Ishikawa (cell line): Measurements from ENCODE around the gene INTU.

Experiments used
- CEBPB ChIP-seq: IDR thresholded peaks from 2 replicates; pipeline ENCODE4 v1.6.1; 2012
- CREB1 ChIP-seq: IDR thresholded peaks from 2 replicates; pipeline ENCODE4 v1.6.1; 2012; ENCODE audit warnings: low read depth
- EGR1 ChIP-seq: IDR thresholded peaks from 2 replicates; pipeline ENCODE4 v1.6.1; 2012
- EP300 ChIP-seq: IDR thresholded peaks from 2 replicates; pipeline ENCODE4 v1.6.1; 2012; ENCODE audit warnings: borderline replicate concordance
- FOXM1 ChIP-seq: IDR thresholded peaks from 2 replicates; pipeline ENCODE4 v1.6.1; 2012; ENCODE audit warnings: low read depth, borderline replicate concordance
- NFIC ChIP-seq: IDR thresholded peaks from 2 replicates; pipeline ENCODE4 v1.6.1; 2012
- RAD21 ChIP-seq: IDR thresholded peaks from 2 replicates; pipeline ENCODE4 v1.6.1; 2012; ENCODE audit warnings: low read depth
- TAF1 ChIP-seq: IDR thresholded peaks from 2 replicates; pipeline ENCODE4 v1.6.1; 2012; ENCODE audit warnings: low read depth, mild to moderate bottlenecking
- TCF12 ChIP-seq: IDR thresholded peaks from 2 replicates; pipeline ENCODE4 v1.6.1; 2012; ENCODE audit warnings: low read depth
- TEAD4 ChIP-seq: IDR thresholded peaks from 2 replicates; pipeline ENCODE4 v1.6.1; 2012
- USF1 ChIP-seq: IDR thresholded peaks from 2 replicates; pipeline ENCODE4 v1.6.1; 2012
- YY1 ChIP-seq: IDR thresholded peaks from 2 replicates; pipeline ENCODE4 v1.6.1; 2012; ENCODE audit warnings: low read depth
- ZBTB7A ChIP-seq: IDR thresholded peaks from 2 replicates; pipeline ENCODE4 v1.6.1; 2012; ENCODE audit warnings: low read depth
- TF ChIP-seq, protein P1 (sequence below): IDR thresholded peaks from 2 replicates; pipeline ENCODE4 v1.6.1; 2012
- TF ChIP-seq, protein P2 (sequence below): IDR thresholded peaks from 2 replicates; pipeline ENCODE4 v1.6.1; 2012; ENCODE audit warnings: low read depth, mild to moderate bottlenecking

Gene INTU

DNA sequence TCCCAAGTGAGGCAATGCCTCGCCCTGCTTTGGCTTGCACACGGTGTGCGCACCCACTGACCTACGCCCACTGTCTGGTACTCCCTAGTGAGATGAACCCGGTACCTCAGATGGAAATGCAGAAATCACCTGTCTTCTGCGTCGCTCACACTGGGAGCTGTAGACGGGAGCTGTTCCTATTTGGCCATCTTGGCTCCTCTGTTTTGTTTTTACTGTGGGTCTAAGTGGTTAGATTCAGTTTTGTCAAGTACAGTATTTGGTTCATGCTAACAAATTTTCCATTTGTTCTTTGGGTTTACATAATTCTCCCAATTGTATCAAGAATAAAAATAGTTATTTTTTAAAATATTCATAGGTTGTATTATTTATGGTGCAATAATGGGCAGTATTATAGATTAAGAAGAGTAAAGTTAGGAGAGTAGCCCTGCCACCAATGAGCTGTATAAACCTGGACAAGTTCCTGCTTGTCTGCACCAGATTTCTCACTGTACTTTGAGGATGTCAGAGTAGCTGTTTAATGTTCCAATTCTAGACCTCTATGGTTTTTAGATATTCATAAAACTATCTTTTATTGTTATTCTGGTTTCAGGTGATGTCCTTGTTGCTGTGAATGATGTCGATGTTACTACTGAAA, 23.4 kb downstream of the INTU start:
- TF ChIP-seq YY1 (no peak), CEBPB (no peak), RAD21 (no peak), TAF1 (no peak), CREB1 (no peak), TCF12 (no peak), FOXM1 (no peak)
- TF ChIP-seq, protein P1, sequence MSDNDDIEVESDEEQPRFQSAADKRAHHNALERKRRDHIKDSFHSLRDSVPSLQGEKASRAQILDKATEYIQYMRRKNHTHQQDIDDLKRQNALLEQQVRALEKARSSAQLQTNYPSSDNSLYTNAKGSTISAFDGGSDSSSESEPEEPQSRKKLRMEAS: no peak
- TF ChIP-seq, protein P2, sequence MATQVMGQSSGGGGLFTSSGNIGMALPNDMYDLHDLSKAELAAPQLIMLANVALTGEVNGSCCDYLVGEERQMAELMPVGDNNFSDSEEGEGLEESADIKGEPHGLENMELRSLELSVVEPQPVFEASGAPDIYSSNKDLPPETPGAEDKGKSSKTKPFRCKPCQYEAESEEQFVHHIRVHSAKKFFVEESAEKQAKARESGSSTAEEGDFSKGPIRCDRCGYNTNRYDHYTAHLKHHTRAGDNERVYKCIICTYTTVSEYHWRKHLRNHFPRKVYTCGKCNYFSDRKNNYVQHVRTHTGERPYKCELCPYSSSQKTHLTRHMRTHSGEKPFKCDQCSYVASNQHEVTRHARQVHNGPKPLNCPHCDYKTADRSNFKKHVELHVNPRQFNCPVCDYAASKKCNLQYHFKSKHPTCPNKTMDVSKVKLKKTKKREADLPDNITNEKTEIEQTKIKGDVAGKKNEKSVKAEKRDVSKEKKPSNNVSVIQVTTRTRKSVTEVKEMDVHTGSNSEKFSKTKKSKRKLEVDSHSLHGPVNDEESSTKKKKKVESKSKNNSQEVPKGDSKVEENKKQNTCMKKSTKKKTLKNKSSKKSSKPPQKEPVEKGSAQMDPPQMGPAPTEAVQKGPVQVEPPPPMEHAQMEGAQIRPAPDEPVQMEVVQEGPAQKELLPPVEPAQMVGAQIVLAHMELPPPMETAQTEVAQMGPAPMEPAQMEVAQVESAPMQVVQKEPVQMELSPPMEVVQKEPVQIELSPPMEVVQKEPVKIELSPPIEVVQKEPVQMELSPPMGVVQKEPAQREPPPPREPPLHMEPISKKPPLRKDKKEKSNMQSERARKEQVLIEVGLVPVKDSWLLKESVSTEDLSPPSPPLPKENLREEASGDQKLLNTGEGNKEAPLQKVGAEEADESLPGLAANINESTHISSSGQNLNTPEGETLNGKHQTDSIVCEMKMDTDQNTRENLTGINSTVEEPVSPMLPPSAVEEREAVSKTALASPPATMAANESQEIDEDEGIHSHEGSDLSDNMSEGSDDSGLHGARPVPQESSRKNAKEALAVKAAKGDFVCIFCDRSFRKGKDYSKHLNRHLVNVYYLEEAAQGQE: no peak

DNA sequence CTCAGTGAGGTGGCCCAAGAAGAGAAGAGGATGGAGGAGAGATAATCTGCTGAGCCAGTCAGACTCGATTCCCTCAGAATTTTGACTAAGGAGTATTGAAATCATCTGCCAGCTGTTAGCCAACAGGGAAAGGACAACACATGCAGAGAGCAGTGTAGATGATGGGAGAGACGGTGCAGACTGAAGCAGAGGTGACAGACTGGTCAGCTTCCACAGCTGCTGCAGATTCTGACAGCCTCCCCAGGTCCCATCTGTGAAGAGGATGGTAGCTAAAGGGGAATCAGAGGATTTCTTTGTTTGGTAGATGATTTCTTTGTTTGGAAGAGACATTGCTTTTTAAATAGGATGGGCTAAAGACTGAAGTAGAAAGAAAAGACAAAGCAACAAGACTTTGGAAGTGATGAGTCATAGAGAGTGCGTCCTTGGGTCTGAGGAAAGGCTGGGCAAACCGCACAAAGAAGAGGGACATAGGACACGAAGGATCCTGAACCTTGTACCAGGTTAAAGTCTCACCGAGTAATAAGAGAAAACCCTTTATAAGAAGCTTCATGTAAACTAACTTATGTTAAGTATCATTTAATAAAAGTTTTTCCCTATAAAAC, 27.6 kb downstream of the INTU start:
- no peak for TF ChIP-seq RAD21
- no peak for TF ChIP-seq TEAD4
- TF ChIP-seq TCF12: no peak
- no peak for TF ChIP-seq USF1
- TF ChIP-seq, protein P2: no peak
- TF ChIP-seq EP300: no peak
- TF ChIP-seq CREB1: no peak
- TF ChIP-seq NFIC: no peak
- TF ChIP-seq YY1: no peak
- TF ChIP-seq EGR1: no peak
- TF ChIP-seq FOXM1: no peak
- TF ChIP-seq ZBTB7A: no peak
- no peak for TF ChIP-seq TAF1
- TF ChIP-seq, protein P1: no peak
- no peak for TF ChIP-seq CEBPB

GRCh38 chr4:127667116-127667515, 34.4 kb downstream of the INTU start:
- TF ChIP-seq FOXM1 (no peak), ZBTB7A (no peak), RAD21 (no peak), CREB1 (no peak), TAF1 (no peak), TCF12 (no peak), USF1 (no peak), YY1 (no peak), EGR1 (no peak), EP300 (no peak), NFIC (no peak), CEBPB (no peak), TEAD4 (no peak)
- TF ChIP-seq, protein P1: no peak
- TF ChIP-seq, protein P2: no peak

DNA sequence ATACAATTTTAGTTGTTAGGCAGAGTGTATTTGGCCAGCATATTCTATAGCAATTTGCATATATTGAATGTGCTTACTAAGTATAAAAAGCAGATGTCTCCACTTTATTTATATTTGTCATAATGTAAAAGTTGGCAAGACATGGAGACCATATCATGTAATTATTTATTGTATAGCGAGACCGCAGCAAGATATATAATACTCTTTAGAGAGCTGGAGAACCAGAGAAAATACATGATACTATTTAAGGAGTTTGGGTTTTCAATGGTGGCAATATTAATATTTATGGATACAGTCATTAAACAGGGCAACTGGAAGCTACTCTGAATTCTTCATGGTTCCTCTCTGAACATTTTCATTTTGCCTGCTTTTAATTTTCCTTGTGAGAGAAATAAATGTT, 35.0 kb downstream of the INTU start:
- no peak for TF ChIP-seq TEAD4
- TF ChIP-seq YY1: no peak
- TF ChIP-seq ZBTB7A: no peak
- TF ChIP-seq, protein P1: no peak
- no peak for TF ChIP-seq CREB1
- no peak for TF ChIP-seq EGR1
- no peak for TF ChIP-seq EP300
- no peak for TF ChIP-seq TAF1
